A673 (cell line): ENCODE results near the gene SELENOW. TPM values are rescaled to one million over a fixed set of nuclear protein-coding genes. Genes with fewer than 3 reads are reported as not detected.

Experiments used
- BruUV-seq: library from RNA; stranded (reverse); fragments of 400-500 nt; replicated peaks from 2 replicates; lab custom pipeline; 2021; lab: Mats Ljungman, UMichigan
- CTCF ChIA-PET: fragments of 300-600 bp; sonication (Branson Sonifier 250); formaldehyde crosslinking; loops from one replicate; lab custom pipeline; 2022; ENCODE audit warnings: antibody characterized with exemption; lab: Charles Lee
- POLR2A ChIA-PET: fragments of 300-600 bp; sonication (Branson Sonifier 250); formaldehyde crosslinking; loops from one replicate; lab custom pipeline; 2022; ENCODE audit warnings: antibody characterized with exemption; ENCODE audit not compliant: low non-redundant PET; lab: Charles Lee
- DNase-seq: peaks from one replicate; pipeline ENCODE4 v3.0.0-alpha.2; 2015; ENCODE audit warnings: low spot score
- H3K27ac ChIP-seq: fragments of 200-600 bp; sonication (generic); 2 replicates; pipeline ENCODE4 v1.5.1; 2016; ENCODE audit warnings: mixed run types, low read depth, mild to moderate bottlenecking, mixed read lengths, antibody characterized with exemption, low read length; ENCODE audit not compliant: poor library complexity, severe bottlenecking
- H3K27me3 ChIP-seq: fragments of 200-600 bp; sonication (generic); replicated peaks from 2 replicates; pipeline ENCODE4 v1.6.1; 2017; ENCODE audit warnings: mixed run types, low read depth, mild to moderate bottlenecking, mixed read lengths, antibody characterized with exemption, low read length; ENCODE audit not compliant: insufficient read depth, poor library complexity
- H3K36me3 ChIP-seq: fragments of 200-600 bp; sonication (generic); 2 replicates; pipeline ENCODE4 v1.6.1; 2016; ENCODE audit warnings: mixed run types, mild to moderate bottlenecking, mixed read lengths, antibody characterized with exemption, low read length; ENCODE audit not compliant: insufficient read depth, poor library complexity, severe bottlenecking
- H3K4me1 ChIP-seq: fragments of 200-600 bp; sonication (generic); 2 replicates; pipeline ENCODE4 v1.6.1; 2017; ENCODE audit warnings: mixed run types, mild to moderate bottlenecking, mixed read lengths, antibody characterized with exemption, low read length; ENCODE audit not compliant: insufficient read depth, poor library complexity, severe bottlenecking
- H3K4me3 ChIP-seq: fragments of 200-600 bp; sonication (generic); 2 replicates; pipeline ENCODE4 v1.5.1; 2016; ENCODE audit warnings: low read depth, mixed run types, mild to moderate bottlenecking, mixed read lengths, low read length; ENCODE audit not compliant: poor library complexity, severe bottlenecking
- H3K9me3 ChIP-seq: fragments of 200-600 bp; sonication (generic); 2 replicates; pipeline ENCODE4 v1.6.1; 2016; ENCODE audit warnings: mixed run types, low read depth, mild to moderate bottlenecking, mixed read lengths, antibody characterized with exemption, low read length; ENCODE audit not compliant: poor library complexity, severe bottlenecking
- CTCF ChIP-seq: fragments of 300-800, 200-600 bp; sonication (generic); conservative IDR thresholded peaks from 2 replicates; pipeline ENCODE4 v1.5.1; 2017; ENCODE audit warnings: low read depth, mild to moderate bottlenecking, antibody characterized with exemption, low read length, moderate library complexity, mixed read lengths
- EZH2 ChIP-seq: fragments of 200-600 bp; sonication (generic); IDR thresholded peaks from 2 replicates; pipeline ENCODE4 v1.6.1; 2017; ENCODE audit warnings: borderline replicate concordance, low read depth, mild to moderate bottlenecking, mixed read lengths, antibody characterized with exemption, low read length; ENCODE audit not compliant: poor library complexity, severe bottlenecking
- intact Hi-C: fragments of 100-400 bp; cut with micrococcal nuclease; formaldehyde crosslinking; loops from one replicate; pipeline ENCODE4 v1.10.0; 2022; ENCODE audit not compliant: unreplicated experiment
- total RNA-seq: library from RNA; stranded (reverse); gene quantifications from 2 replicates; pipeline ENCODE4 v1.2.3, GENCODE V29; 2021

The SELENOW gene
- total RNA-seq, 1 experiment from 2014 or later = 107 TPM

DNA sequence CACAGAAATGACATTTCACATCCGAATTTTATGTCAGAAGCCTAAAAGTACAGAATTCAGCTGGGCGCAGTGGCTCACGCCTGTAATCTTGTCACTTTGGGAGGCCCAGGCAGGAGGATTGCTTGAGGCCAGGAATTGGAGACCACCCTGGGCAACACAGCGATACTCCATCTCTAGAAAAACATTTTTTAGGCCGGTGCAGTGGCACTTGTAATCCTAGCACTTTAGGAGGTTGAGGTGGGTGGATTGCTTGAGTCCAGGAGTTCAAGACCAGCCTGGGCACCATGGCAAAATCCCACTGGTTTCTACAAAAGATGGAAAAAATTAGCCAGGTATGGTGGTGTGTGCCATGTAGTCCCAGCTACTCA, 17.9 kb upstream of the SELENOW start:
- ChIA-PET POLR2A (no interaction called here), CTCF (no interaction called here)
- no peak overlapping the region for H3K4me3 ChIP-seq
- intact Hi-C loops = no loop called here
- no peaks in the 10 kb centered on the region for H3K9me3 ChIP-seq
- BruUV-seq = no TSS peak
- no peaks in the 10 kb centered on the region for H3K4me1 ChIP-seq
- no peak overlapping the region for H3K27ac ChIP-seq
- DNase-seq = no peak
- no peaks in the 10 kb centered on the region for H3K27me3 ChIP-seq
- H3K36me3 ChIP-seq = peaks cover 24% of the 10 kb centered on the region
- no peak for TF ChIP-seq CTCF
- no peak for TF ChIP-seq EZH2

DNA sequence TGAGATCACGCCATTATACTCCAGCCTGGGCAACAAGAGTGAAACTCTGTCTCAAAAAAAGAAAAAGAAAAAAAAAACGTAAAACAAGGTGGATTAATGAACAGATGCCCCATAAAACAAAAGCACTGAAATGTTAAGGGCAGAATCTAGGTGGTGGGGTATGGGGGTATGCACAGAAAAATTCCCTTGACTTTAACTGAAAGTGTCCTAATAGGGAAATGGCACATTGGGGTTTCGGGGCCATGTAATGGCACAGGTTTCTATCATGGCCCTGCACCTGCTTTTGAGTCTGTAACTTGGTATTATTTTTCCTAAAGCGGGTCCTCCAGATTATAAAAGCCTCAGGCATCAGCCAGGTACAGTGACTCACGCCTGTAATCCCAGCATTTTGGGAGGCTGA, 16.9 kb upstream of the SELENOW start:
- H3K9me3 ChIP-seq = no peaks in the 10 kb centered on the region
- H3K27me3 ChIP-seq = no peaks in the 10 kb centered on the region
- H3K4me3 ChIP-seq = no peak overlapping the region
- no peak overlapping the region for H3K27ac ChIP-seq
- DNase-seq = no peak
- H3K36me3 ChIP-seq = peaks cover 15% of the 10 kb centered on the region
- BruUV-seq = no TSS peak
- intact Hi-C loops = no loop called here
- POLR2A ChIA-PET = no interaction called here
- TF ChIP-seq CTCF (no peak), EZH2 (no peak)
- H3K4me1 ChIP-seq = no peaks in the 10 kb centered on the region
- CTCF ChIA-PET = interaction anchor here (0.7 kb wide), 1 partner anchor 252 kb away, joined by 4 read pairs; no protein-coding TSS in a partner anchor

DNA sequence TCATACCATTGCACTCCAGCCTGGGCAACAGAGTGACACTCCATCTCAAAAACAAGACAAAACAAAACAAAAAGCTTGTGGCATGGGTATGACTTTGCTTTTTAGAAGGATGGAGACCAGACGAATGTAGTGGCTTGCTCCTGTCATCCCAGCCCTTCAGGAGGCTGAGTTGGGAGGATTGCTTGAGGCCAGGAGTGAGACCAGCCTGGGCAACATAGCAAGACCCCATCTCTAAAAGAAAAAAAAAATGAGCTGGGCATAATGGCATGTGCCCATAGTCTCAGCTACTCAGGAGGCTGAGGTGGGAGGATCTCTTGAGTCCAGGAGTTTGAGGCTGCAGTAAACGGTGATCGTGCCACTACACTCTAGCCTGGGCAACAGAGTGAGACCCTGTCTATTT, 16.4 kb upstream of the SELENOW start:
- H3K4me3 ChIP-seq = no peak overlapping the region
- H3K9me3 ChIP-seq = no peaks in the 10 kb centered on the region
- CTCF ChIA-PET = no interaction called here
- no peaks in the 10 kb centered on the region for H3K4me1 ChIP-seq
- intact Hi-C loops = no loop called here
- no peak for DNase-seq
- peaks cover 9% of the 10 kb centered on the region for H3K36me3 ChIP-seq
- H3K27me3 ChIP-seq = no peaks in the 10 kb centered on the region
- BruUV-seq = no TSS peak
- H3K27ac ChIP-seq = no peak overlapping the region
- POLR2A ChIA-PET = no interaction called here
- TF ChIP-seq EZH2 (no peak), CTCF (no peak)
